GM21423 (cell line): ENCODE results near the gene GORASP2.

Source experiments
- ATAC-seq: cut with Tn5 transposase; IDR thresholded peaks from one replicate; pipeline ENCODE4 v1.9.1; 2021; ENCODE audit warnings: mild to moderate bottlenecking, moderate library complexity; ENCODE audit not compliant: unreplicated experiment

Gene GORASP2

GRCh38 chr2:170965446-170966225, 36.6 kb downstream of the GORASP2 start:
- ATAC-seq, result no peak

GRCh38 chr2:170966648-170967396, 37.8 kb downstream of the GORASP2 start:
- no peak for ATAC-seq

DNA sequence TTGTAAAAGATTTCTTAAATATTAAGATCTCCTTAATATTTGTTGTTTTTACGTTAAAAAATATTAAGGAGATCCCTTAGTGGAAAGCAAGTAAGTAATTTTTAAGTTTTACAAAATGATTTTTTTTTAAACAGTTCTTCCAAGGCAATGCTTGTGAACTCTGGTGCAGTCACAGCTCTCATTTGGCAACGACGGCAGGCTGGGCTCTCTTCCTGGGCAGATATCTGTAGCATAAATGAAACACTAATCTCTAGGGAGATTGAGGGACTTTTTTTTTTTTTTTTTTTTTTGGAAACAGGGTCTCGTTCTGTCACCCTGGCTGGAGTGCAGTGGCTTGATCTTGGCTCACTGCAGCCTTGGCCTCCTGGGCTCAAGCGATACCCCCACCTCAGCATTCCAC, 38.5 kb downstream of the GORASP2 start:
- ATAC-seq, result no peak

GRCh38 chr2:170968205-170969003, 39.4 kb downstream of the GORASP2 start:
- ATAC-seq, result no peak

- no peak for ATAC-seq
Observed at GRCh38 chr2:170969030-170969429, 40.0 kb downstream of the GORASP2 start.

DNA sequence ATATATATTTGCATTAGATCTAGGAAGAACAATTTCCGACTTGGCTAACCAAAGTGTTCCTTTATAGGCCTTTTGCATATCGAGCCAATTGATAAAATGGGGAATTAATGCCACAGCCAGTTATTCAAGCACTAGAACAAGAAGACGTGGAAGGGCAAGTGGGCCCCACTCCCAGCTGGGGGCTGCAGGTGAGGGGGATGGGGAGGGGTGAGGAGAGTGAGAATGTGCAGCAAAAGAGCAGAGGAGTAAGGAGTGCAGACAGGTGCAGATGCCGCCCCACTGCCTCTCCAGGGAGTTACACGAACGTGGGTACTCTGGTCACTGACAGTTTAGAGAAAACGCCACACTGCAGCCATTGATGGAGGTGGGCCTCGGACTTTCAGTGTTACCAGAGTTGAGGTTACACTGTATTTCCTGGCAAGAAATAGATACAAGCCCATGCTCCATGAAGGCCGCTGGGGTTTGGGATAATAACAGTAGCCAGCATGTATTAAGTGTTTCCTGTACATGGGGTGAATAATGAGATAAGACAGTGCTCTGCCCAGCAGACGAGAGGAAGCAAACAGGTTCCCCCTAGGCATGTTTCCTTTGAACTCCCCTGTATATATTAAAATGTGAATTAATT, 40.9 kb downstream of the GORASP2 start:
- ATAC-seq, result no peak

DNA sequence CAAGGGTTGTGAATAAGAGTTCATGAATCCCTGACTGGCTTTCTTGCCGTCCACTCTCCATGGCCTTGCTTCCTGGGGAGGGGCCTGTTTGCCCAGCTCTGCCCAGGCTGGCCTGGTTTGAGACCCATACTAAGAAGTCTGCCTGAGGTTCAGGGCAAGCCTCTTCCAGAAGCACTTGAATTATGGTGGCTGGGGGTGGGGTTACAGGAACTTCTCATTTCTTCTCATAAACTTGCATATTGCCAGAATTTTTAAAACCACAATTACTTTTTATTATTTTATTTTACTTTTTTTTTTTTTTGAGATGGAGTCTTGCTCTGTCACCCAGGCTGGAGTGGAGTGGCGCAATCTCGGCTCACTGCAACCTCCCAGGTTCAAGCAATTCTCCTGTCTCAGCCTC, 42.0 kb downstream of the GORASP2 start:
- ATAC-seq, result no peak

DNA sequence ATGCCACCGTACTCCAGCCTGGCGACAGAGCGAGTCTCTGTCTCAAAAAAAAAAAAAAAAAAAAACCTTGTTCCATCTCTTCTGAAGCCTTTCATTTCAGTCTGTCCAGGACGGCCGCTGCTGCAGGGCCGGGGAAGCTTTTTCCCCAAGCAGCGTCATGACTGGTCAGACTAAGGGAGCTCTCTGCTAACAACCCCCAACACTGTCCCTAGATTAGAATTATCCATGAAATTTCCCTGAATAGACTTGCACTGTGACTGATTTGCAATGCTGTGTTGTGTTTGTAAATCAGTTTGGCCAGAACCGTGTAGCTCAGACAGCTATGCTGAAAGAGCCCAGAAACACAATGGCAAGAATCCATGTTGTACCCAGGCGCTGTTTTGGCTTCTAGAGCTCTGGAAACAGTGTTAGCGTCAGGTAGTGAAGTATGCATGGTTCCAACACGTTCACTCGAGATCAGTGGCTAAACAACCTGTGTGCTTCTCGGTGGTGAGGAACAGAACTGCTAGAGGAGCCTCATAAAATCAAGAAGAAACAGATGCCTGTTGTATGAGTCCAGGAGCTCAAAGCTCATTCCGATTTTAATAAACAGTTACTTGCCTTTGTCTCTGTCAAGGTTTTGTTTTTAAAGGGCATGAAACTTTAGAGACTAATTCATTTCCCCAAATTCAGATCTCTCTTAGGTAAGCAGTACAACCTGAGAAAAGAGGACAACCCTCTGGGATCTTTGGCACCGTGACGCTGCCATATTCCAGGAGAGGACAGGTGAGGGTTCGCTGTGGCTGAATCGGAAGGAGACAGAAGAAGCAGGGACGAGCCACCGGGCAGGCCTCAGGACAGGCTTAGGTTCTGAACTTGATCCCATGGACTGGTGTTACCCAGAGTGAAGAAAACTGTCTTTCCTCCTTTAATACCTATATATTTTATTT, 43.5 kb downstream of the GORASP2 start:
- ATAC-seq, result no peak

DNA sequence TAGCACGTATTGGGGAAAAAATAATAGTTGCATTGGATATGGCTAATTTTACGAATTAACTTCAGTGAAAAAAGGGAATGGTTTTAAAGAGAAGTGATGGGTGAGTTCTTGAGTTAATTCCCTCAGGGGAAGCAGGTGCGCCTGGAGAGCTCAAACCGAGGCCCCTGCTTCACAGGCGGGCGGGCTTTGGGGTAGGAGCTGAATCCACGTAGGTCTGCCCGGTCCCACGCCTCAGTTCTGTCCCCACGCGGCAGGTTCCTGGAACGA, 44.1 kb downstream of the GORASP2 start:
- ATAC-seq, result no peak

- peak; percentile 93 for ATAC-seq
Observed at GRCh38 chr2:170973492-170974303, 44.6 kb downstream of the GORASP2 start.

- ATAC-seq, result no peak
Observed at GRCh38 chr2:170974304-170974993, 45.4 kb downstream of the GORASP2 start.

DNA sequence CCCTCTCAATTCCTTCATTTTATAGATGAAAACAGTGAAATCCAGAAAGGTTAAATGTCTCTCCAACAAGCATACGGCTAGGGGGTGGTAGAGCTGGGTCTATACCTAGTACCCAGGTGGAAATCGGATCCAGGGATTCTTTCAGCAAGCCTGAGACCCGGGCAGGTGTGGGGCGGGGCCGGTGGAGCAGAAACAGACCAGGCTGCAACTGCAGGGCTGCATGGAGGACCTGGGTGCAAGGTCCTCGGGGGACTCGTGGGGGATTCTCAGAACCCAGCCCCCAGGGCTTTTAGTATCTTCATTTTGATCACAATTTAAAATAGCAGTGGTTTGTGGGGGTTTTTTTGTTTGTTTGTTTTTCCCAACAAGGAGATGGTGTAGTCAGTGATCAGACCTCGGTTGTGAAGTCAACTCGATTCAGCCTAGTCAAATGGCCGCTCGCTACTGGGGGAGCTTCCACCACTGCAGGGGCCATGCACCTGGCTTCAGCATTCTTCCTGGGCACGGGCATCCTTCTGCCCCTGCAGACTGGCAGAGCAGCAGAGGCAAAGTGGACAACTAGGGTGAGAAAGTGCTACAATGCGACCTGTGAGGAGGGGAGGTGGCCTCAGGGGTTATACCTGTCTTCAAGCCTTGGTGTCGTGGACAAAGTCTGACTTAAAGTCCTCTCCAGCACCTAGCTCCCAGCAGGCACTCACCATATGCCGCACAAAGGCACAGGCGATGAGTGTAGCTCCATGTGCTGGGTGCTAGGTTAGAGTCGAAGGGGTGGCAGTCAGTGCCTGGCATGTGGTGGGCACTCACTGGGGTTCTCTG, 46.3 kb downstream of the GORASP2 start:
- no peak for ATAC-seq

DNA sequence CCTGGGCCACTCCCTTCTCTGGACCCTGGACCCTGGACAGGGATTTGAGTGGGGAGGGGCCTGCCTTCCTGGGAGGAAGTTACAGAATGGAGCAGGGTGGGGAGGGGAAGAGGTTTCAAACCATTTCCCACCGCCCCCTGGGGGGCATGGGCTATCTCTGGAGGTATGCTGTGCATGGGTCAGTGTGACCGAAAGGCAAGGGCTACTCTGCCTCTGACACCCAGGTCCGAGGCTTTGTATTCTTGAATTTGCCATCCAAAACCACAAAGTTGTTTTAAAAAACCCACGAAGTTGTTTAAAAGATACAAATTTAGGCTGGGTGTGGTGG, 46.9 kb downstream of the GORASP2 start:
- ATAC-seq, result no peak

DNA sequence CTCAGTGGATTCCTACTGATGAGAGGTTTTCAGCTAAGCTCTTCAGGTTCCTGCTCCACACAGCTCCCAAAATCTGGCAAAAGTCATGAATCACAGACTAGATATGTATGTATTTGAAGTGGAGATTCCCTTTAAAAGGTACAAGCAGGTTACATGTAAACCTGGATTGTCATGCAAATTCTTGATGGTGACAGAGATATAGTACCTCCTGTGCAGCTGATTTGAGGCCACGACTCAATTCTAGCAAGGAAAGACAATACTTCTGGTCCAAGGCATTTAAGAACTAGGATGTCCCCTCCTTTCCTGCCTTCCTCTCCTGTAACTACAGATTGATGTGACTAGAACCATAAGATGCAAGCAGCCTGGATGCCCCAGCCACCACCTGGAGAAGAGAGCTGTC, 55.0 kb downstream of the GORASP2 start:
- ATAC-seq, result no peak

DNA sequence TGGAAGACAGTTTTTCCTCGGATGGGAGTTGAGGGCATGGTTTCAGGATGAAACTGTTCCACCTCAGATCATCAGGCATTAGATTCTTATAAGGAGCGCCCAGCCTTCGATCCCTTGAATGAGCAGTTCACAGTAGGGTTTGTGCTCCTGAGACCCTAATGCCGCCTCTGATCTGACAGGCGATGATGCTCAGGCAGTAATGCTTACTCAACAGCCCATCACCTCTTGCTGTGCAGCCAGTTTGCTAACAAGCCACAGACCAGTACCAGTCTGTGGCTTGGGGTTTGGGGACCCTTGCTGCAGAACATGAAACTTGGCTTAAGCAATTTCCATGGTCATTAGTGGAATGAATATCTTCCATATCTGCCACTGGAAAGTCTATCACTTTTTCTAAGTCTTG, 56.4 kb downstream of the GORASP2 start:
- no peak for ATAC-seq

GRCh38 chr2:170986566-170987258, 57.7 kb downstream of the GORASP2 start:
- no peak for ATAC-seq

DNA sequence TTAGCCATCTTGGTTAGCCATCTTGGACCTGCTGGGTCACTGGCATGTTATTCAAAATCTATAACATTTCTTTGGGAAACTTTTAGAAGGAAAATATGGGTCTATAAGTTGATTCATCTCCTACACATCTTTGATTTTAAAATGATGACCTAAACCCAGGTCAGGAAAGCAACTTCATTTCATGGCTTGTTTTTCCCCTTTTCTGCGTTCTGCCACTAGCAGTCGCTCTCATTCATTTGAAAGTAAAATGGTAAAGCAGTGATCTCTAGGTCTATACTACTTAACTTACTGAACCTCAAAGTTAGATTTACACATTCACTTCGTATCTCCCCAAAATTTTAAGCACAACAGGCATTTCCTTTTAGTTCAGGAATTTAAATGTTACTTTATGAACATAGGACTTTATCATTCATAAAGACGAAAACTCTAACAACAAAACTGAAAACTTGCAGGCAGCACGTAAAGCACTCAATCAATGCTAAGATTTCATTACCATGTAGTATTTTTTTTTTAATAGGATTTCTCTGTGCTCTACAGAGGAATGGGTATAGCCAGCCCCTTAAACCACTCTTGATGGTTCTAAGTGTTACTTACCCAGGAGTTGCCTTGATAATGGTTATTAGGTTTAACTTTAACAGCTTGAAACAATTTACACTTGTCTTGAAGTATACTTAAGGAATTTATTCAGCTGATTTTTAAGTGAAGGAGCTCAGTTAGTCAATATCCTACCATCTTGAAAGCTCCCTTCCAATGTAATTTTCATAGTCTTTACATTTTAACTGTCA, 62.5 kb downstream of the GORASP2 start:
- no peak for ATAC-seq
